GM12878 (cell line): ENCODE measurements around the gene SLX4IP. TPM values are rescaled to one million over a fixed set of nuclear protein-coding genes. Genes with fewer than 3 reads are reported as not detected.

ENCODE experiments used
- ATAC-seq: fragments of 200-7000 bp; cut with Tn5 transposase; 3 replicates; pipeline ENCODE4 v1.9.1; 2020; ENCODE audit warnings: mild to moderate bottlenecking, moderate library complexity
- BruUV-seq: library from RNA; stranded (reverse); fragments of 400-500 nt; replicated peaks from 2 replicates; lab custom pipeline; 2021; lab: Mats Ljungman, UMichigan
- CTCF ChIA-PET: fragments of 300-600 bp; sonication (Branson Sonifier 250); formaldehyde crosslinking; extraction: SDS; loops from one replicate; lab custom pipeline; 2021; ENCODE audit warnings: inconsistent platforms; lab: Yijun Ruan, JAX
- POLR2A ChIA-PET: fragments of 350-600 bp; formaldehyde crosslinking; extraction: SDS; loops from one replicate; lab custom pipeline; 2021; ENCODE audit warnings: inconsistent platforms; lab: Charles Lee
- RAD21 ChIA-PET: fragments of 300-600 bp; sonication (Branson Sonifier 250); formaldehyde crosslinking; loops from one replicate; lab custom pipeline; 2023; ENCODE audit warnings: antibody characterized with exemption; ENCODE audit not compliant: unreplicated experiment; lab: Charles Lee
- SMC1A ChIA-PET: fragments of 300-600 bp; sonication (Branson Sonifier 250); formaldehyde crosslinking; loops from one replicate; lab custom pipeline; 2023; ENCODE audit not compliant: unreplicated experiment, uncharacterized antibody; lab: Charles Lee
- DNase-seq: peaks from one replicate; pipeline ENCODE4 v3.0.0-alpha.2; 2011; ENCODE audit warnings: low read depth, low spot score
- FAIRE-seq: peaks from 3 replicates; lab custom pipeline; 2011; peaks lifted over from hg19 to GRCh38; lab: Jason Lieb, UNC
- H2AFZ ChIP-seq: 2 replicates; pipeline ENCODE4 v1.6.0; 2011; ENCODE audit warnings: low read depth, low read length, control low read depth; ENCODE audit not compliant: control insufficient read depth
- H3K27ac ChIP-seq: 2 replicates; pipeline ENCODE4 v1.5.1; 2011; ENCODE audit warnings: control low read depth; ENCODE audit not compliant: control insufficient read depth, insufficient read depth
- H3K27me3 ChIP-seq, 2 experiments: replicated peaks in 1 of 2; 2 replicates each; pipeline versions ENCODE4 v1.6.0 to v1.6.1; 2011; ENCODE audit warnings: low read length in 1 of 2; ENCODE audit not compliant: control insufficient read depth in 2 of 2, insufficient read depth in 2 of 2
- H3K36me3 ChIP-seq, 2 experiments: 2 replicates each; pipeline ENCODE4 v1.5.1; 2011; ENCODE audit warnings: low read length in 1 of 2; ENCODE audit not compliant: control insufficient read depth in 2 of 2, insufficient read depth in 2 of 2
- H3K4me1 ChIP-seq: 2 replicates; pipeline ENCODE4 v1.6.1; 2011; ENCODE audit warnings: mild to moderate bottlenecking, low read length, moderate library complexity, mixed read lengths; ENCODE audit not compliant: control insufficient read depth, insufficient read depth
- H3K4me2 ChIP-seq: 2 replicates; pipeline ENCODE4 v1.6.0; 2011; ENCODE audit warnings: control low read depth; ENCODE audit not compliant: control insufficient read depth, insufficient read depth
- H3K4me3 ChIP-seq: fragments of 200-600 bp; sonication (generic); 2 replicates; pipeline ENCODE4 v1.5.1; 2016
- H3K79me2 ChIP-seq: 2 replicates; pipeline ENCODE4 v1.6.0; 2011; ENCODE audit warnings: low read length; ENCODE audit not compliant: control insufficient read depth, insufficient read depth
- H3K9ac ChIP-seq: 2 replicates; pipeline ENCODE4 v1.8.0; 2011; ENCODE audit warnings: low read length, control low read depth, mixed read lengths; ENCODE audit not compliant: control insufficient read depth, insufficient read depth
- H3K9me3 ChIP-seq: replicated peaks from 3 replicates; pipeline ENCODE4 v1.5.1; 2011; ENCODE audit warnings: mild to moderate bottlenecking, low read length; ENCODE audit not compliant: control insufficient read depth, insufficient read depth
- H4K20me1 ChIP-seq: 2 replicates; pipeline ENCODE4 v1.6.0; 2011; ENCODE audit not compliant: control insufficient read depth, insufficient read depth
- ASH2L ChIP-seq: fragments of 300-600, 200-600 bp; sonication (generic); IDR thresholded peaks from 2 replicates; pipeline ENCODE4 v1.6.1; 2017; ENCODE audit warnings: low read depth, mild to moderate bottlenecking, borderline replicate concordance
- BHLHE40 ChIP-seq, 2 experiments: fragments of 450-650 bp in 1 of 2; IDR thresholded peaks; 2 replicates each; pipeline ENCODE4 v1.6.1; 2011 to 2017; ENCODE audit warnings: low read depth in 2 of 2, borderline replicate concordance in 1 of 2, improper control_type of control experiment in 1 of 2, low read length in 1 of 2, mild to moderate bottlenecking in 1 of 2
- EED ChIP-seq: sonication (generic); IDR thresholded peaks from 2 replicates; pipeline ENCODE4 v1.6.1; 2016; ENCODE audit warnings: antibody characterized with exemption, low read depth
- HDGF ChIP-seq: fragments of 450-650 bp; IDR thresholded peaks from 2 replicates; pipeline ENCODE4 v1.6.1; 2016; ENCODE audit warnings: antibody characterized with exemption
- IKZF1 ChIP-seq: fragments of 450-650 bp; conservative IDR thresholded peaks from 2 replicates; pipeline ENCODE4 v1.6.1; 2017; ENCODE audit warnings: antibody characterized with exemption, mild to moderate bottlenecking
- JUND ChIP-seq: IDR thresholded peaks from 2 replicates; pipeline ENCODE4 v1.6.1; 2012; ENCODE audit warnings: low read depth, mild to moderate bottlenecking, low read length, improper control_type of control experiment, moderate library complexity
- NFIC ChIP-seq: IDR thresholded peaks from 2 replicates; pipeline ENCODE4 v1.6.1; 2012; ENCODE audit warnings: low read depth, mild to moderate bottlenecking, inconsistent platforms, low read length, moderate library complexity
- RB1 ChIP-seq: fragments of 450-650 bp; formaldehyde crosslinking; IDR thresholded peaks from 2 replicates; pipeline ENCODE4 v1.6.1; 2017; ENCODE audit warnings: mild to moderate bottlenecking, borderline replicate concordance
- SMARCA5 ChIP-seq: fragments of 450-650 bp; IDR thresholded peaks from 2 replicates; pipeline ENCODE4 v1.6.1; 2017; ENCODE audit warnings: mild to moderate bottlenecking
- ZSCAN29 ChIP-seq: fragments of 450-650 bp; IDR thresholded peaks from 2 replicates; pipeline ENCODE4 v1.6.1; 2017; ENCODE audit warnings: mild to moderate bottlenecking, moderate library complexity
- WGBS: methylation state at CpG from one replicate; pipeline ENCODE4 v1.1.6; 2016; ENCODE audit warnings: low lambda C conversion rate; ENCODE audit not compliant: insufficient replicate concordance, insufficient coverage; ENCODE audit errors: missing lambda C conversion rate; 5-methylcytosine and 5-hydroxymethylcytosine counted together
- in situ Hi-C: fragments of 300-500 bp; cut with MboI; formaldehyde crosslinking; loops from 9 replicates; pipeline ENCODE4 v1.14.3; 2018; ENCODE audit warnings: mixed read lengths
- intact Hi-C: fragments of 100-400 bp; cut with micrococcal nuclease; formaldehyde crosslinking; loops from one replicate; pipeline ENCODE4 v1.14.2; 2022; ENCODE audit not compliant: unreplicated experiment
- polyA plus RNA-seq, 11 experiments: library from polyadenylated mRNA; depleted of rRNA in 4 of 11; unstranded in 6 of 11; stranded (reverse) in 5 of 11; fragments of >200 nt; fragmentation: Nextera tagmentation in 4 of 11; fragmentation: Illumina TruSeq in 1 of 11; extraction: Ambion mirVana in 4 of 11; extraction: Trizol in 1 of 11; gene quantifications; 1 replicate in 1 of 11; 2 replicates in 10 of 11; pipeline versions ENCODE4 v1.2.1 to v1.2.3, GENCODE V29; 2011 to 2016; ENCODE audit warnings: inconsistent platforms in 2 of 11, missing spikeins in 2 of 11, low read depth in 1 of 11
- total RNA-seq, 4 experiments: library from RNA; depleted of rRNA in 3 of 4; stranded (reverse); fragments of >200 nt in 3 of 4; fragmentation: Illumina TruSeq in 1 of 4; extraction: Trizol in 1 of 4; gene quantifications; 2 replicates each; pipeline versions ENCODE4 v1.2.1 to v1.2.3, GENCODE V29; 2013 to 2021

SLX4IP gene
- total and polyA plus RNA-seq, 10 of the 15 experiments (the other 5 are each of a cell fraction or from before 2014, with no cell fraction given), result 2.2 to 11.0 (median 6.3) TPM

DNA sequence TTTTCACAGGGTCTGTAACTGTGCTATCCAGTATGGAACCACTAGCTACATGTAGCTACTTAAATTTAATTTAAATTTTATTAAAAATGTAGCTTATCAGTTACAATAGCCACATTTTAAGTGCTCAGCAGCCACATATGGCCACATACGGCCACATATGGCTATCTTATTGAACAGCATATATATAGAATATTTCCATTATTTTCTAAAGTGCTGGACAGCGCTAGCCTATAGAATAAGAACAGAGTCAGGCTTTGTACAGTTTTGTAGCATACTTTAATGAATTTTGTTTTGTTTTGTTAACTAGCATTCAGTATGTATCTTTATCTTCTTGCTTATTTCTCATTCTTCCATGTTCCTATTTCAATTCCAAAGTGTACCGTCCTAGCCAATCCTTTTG is 120.3 kb downstream of the SLX4IP start:
- H3K9ac ChIP-seq, result no peak overlapping the region
- H3K9me3 ChIP-seq, result no peaks in the 10 kb centered on the region
- BruUV-seq, result no TSS peak
- 82% methylated on average over 3 of the region's 3 CpGs for WGBS
- RAD21 ChIA-PET, result interaction anchor here (1.1 to 1.5 kb wide), 3 partner anchors 116 to 988 kb away, joined by 3 to 7 read pairs (median 3); no protein-coding TSS in a partner anchor
- H3K27me3 ChIP-seq, result no peaks in the 10 kb centered on the region
- FAIRE-seq (no peak), DNase-seq (no peak), ATAC-seq (no peak)
- no peak overlapping the region for H3K4me2 ChIP-seq
- no peak overlapping the region for H2AFZ ChIP-seq
- no peak overlapping the region for H3K4me3 ChIP-seq
- H4K20me1 ChIP-seq, result no peaks in the 10 kb centered on the region
- no peaks in the 10 kb centered on the region; the same call in 1 of the 2 replicates for H3K79me2 ChIP-seq
- intact Hi-C loops, result loop anchor here (10.0 kb wide), 2 partner anchors 789 to 941 kb away; no protein-coding TSS in a partner anchor
- no peak for TF ChIP-seq HDGF
- H3K36me3 ChIP-seq, result no peaks in the 10 kb centered on the region
- SMC1A ChIA-PET, result interaction anchor here (0.5 to 1.9 kb wide), 6 partner anchors 10 to 990 kb away, joined by 3 to 8 read pairs (median 3); no protein-coding TSS in a partner anchor
- H3K27ac ChIP-seq, result no peak overlapping the region
- CTCF ChIA-PET, result interaction anchor here (1.4 to 1.9 kb wide), 2 partner anchors 88 to 991 kb away, joined by 4 to 6 read pairs; no protein-coding TSS in a partner anchor
- in situ Hi-C loops, result loop anchor here (10.0 kb wide), 1 partner anchor 649 kb away; no protein-coding TSS in a partner anchor
- peaks cover 31% of the 10 kb centered on the region for H3K4me1 ChIP-seq
- POLR2A ChIA-PET, result no interaction called here

DNA sequence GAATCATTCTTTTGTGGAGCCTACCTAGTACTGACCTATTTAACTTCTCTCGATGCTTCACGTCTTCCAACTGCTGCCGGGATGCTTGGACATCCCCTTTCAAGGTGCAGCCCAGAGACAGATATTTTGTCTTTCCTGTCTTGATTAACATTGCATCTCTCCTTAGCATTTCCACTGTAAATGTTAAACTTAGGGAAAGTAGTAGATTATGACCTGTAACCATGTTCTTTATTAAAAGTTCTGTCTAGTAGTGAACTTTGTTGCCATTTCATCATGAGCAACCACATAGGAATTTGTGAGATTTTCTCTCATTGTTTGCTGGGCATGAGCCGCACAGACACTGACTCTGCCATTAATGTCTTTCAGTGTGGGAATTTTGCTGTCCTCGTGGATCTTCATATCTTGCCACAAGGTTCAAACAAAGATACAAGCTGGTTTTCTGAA is 120.8 kb downstream of the SLX4IP start:
- CTCF ChIA-PET, result interaction anchor here (0.7 to 2.0 kb wide), 5 partner anchors 88 to 650 kb away, joined by 3 to 5 read pairs (median 4); no protein-coding TSS in a partner anchor
- BruUV-seq, result no TSS peak

More for the DNA sequence above, 120.8 kb downstream of the SLX4IP start:
- TF ChIP-seq ASH2L (no peak), EED (no peak), NFIC (no peak), ZSCAN29 (no peak), IKZF1 (no peak), BHLHE40 (IDR thresholded peaks at IDR 0.05; ENCODE audit: borderline replicate concordance in 1 of 2, low read depth in 2 of 2, low read length in 1 of 2) (no peak), SMARCA5 (no peak), RB1 (no peak), JUND (no peak)
- no peak overlapping the region for H3K4me2 ChIP-seq
- H3K4me3 ChIP-seq, result no peak overlapping the region
- 95% methylated on average over 5 of the region's 5 CpGs for WGBS
- SMC1A ChIA-PET, result interaction anchor here (0.5 to 3.7 kb wide), 10 partner anchors 9 to 989 kb away, joined by 3 to 17 read pairs (median 3); partner anchors contain the start of gene MKKS
- ATAC-seq (no peak), FAIRE-seq (no peak), DNase-seq (no peak)
- intact Hi-C loops, result loop anchor here (10.0 kb wide), 2 partner anchors 789 to 941 kb away; no protein-coding TSS in a partner anchor
- in situ Hi-C loops, result loop anchor here (10.0 kb wide), 1 partner anchor 649 kb away; no protein-coding TSS in a partner anchor
- H3K79me2 ChIP-seq, result no peaks in the 10 kb centered on the region
- RAD21 ChIA-PET, result interaction anchor here (0.6 to 1.5 kb wide), 4 partner anchors 115 to 988 kb away, joined by 3 to 7 read pairs (median 3); no protein-coding TSS in a partner anchor
- H3K9me3 ChIP-seq, result no peaks in the 10 kb centered on the region
- no peaks in the 10 kb centered on the region for H3K27me3 ChIP-seq
- no peak overlapping the region for H3K9ac ChIP-seq
- H2AFZ ChIP-seq, result no peak overlapping the region
- no peaks in the 10 kb centered on the region for H4K20me1 ChIP-seq
- no peak overlapping the region for H3K27ac ChIP-seq
- POLR2A ChIA-PET, result no interaction called here
- peaks cover 27% of the 10 kb centered on the region for H3K4me1 ChIP-seq
- no peaks in the 10 kb centered on the region for H3K36me3 ChIP-seq
